ENCODE measurements around the gene CTDSP1.

- TF ChIP-seq, protein P1, sequence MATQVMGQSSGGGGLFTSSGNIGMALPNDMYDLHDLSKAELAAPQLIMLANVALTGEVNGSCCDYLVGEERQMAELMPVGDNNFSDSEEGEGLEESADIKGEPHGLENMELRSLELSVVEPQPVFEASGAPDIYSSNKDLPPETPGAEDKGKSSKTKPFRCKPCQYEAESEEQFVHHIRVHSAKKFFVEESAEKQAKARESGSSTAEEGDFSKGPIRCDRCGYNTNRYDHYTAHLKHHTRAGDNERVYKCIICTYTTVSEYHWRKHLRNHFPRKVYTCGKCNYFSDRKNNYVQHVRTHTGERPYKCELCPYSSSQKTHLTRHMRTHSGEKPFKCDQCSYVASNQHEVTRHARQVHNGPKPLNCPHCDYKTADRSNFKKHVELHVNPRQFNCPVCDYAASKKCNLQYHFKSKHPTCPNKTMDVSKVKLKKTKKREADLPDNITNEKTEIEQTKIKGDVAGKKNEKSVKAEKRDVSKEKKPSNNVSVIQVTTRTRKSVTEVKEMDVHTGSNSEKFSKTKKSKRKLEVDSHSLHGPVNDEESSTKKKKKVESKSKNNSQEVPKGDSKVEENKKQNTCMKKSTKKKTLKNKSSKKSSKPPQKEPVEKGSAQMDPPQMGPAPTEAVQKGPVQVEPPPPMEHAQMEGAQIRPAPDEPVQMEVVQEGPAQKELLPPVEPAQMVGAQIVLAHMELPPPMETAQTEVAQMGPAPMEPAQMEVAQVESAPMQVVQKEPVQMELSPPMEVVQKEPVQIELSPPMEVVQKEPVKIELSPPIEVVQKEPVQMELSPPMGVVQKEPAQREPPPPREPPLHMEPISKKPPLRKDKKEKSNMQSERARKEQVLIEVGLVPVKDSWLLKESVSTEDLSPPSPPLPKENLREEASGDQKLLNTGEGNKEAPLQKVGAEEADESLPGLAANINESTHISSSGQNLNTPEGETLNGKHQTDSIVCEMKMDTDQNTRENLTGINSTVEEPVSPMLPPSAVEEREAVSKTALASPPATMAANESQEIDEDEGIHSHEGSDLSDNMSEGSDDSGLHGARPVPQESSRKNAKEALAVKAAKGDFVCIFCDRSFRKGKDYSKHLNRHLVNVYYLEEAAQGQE (IDR thresholded peaks at IDR 0.05): no peak
- TF ChIP-seq CHD4 (IDR thresholded peaks at IDR 0.05; ENCODE audit: borderline replicate concordance) (peak; percentile 39; the same call in 1 of the 2 replicates), CTCF (IDR thresholded peaks at IDR 0.05) (no peak), CHD2 (IDR thresholded peaks at IDR 0.05; ENCODE audit: low read length, partially characterized antibody) (no peak), EHMT2 (IDR thresholded peaks at IDR 0.05; ENCODE audit: low read depth) (no peak), POLR2A (IDR thresholded peaks at IDR 0.05; ENCODE audit: low read length) (no peak; the same call in 1 of the 2 replicates), RNF2 (IDR thresholded peaks at IDR 0.05; ENCODE audit: borderline replicate concordance, low read depth) (peak; percentile 74; the same call in 1 of the 2 replicates), EP300 (IDR thresholded peaks at IDR 0.05) (no peak)
Observed at GRCh38 chr2:218398437-218399390, 954 bp upstream of the CTDSP1 start.
